Memory B cell (primary cell): ENCODE data around the gene PHF21A.
A peak's percentile ranks its signal among the peaks of the same experiment; 100 is the strongest.

Experiments used
- ATAC-seq: fragments of 150-1000 bp; cut with Tn5 transposase; 2 replicates; pipeline ENCODE4 v1.10.0; 2021; ENCODE audit warnings: low read depth, mild to moderate bottlenecking, moderate library complexity
- DNase-seq, 2 donors: peaks; one replicate each; pipeline ENCODE4 v3.0.0; 2022; ENCODE audit warnings: low spot score in 2 of 2
- H3K27ac Mint-ChIP-seq: one replicate; pipeline ENCODE4 v1.8.0; 2022; ENCODE audit warnings: mild to moderate bottlenecking, moderate library complexity, mixed read lengths
- H3K27me3 Mint-ChIP-seq: one replicate; pipeline ENCODE4 v1.8.0; 2022; ENCODE audit warnings: mixed read lengths
- H3K36me3 Mint-ChIP-seq: one replicate; pipeline ENCODE4 v1.8.0; 2022; ENCODE audit warnings: mild to moderate bottlenecking, mixed read lengths
- H3K4me1 Mint-ChIP-seq: one replicate; pipeline ENCODE4 v1.8.0; 2022; ENCODE audit warnings: mixed read lengths
- H3K4me3 Mint-ChIP-seq: one replicate; pipeline ENCODE4 v1.8.0; 2022; ENCODE audit warnings: mild to moderate bottlenecking, moderate library complexity, mixed read lengths
- H3K9me3 Mint-ChIP-seq: one replicate; pipeline ENCODE4 v1.8.0; 2022; ENCODE audit warnings: mixed read lengths

The PHF21A gene

GRCh38 chr11:45899086-45899447, 222.2 kb downstream of the PHF21A start:
- peak overlapping the region; percentile 79 for H3K4me3 Mint-ChIP-seq
- H3K9me3 Mint-ChIP-seq, result no peaks in the 10 kb centered on the region
- DNase-seq (no peak), ATAC-seq (no peak)
- no peaks in the 10 kb centered on the region for H3K36me3 Mint-ChIP-seq
- peaks cover 15% of the 10 kb centered on the region for H3K27me3 Mint-ChIP-seq
- peaks cover 8% of the 10 kb centered on the region for H3K4me1 Mint-ChIP-seq
- peak overlapping the region; percentile 92 for H3K27ac Mint-ChIP-seq

- Mint-ChIP-seq H3K27ac (no peak overlapping the region), H3K9me3 (no peaks in the 10 kb centered on the region), H3K36me3 (no peaks in the 10 kb centered on the region), H3K4me3 (no peak overlapping the region), H3K27me3 (peaks cover 19% of the 10 kb centered on the region), H3K4me1 (peaks cover 8% of the 10 kb centered on the region)
- ATAC-seq (no peak), DNase-seq (no peak)
Observed at GRCh38 chr11:45897556-45897955, 223.7 kb downstream of the PHF21A start.

- Mint-ChIP-seq H3K36me3 (no peaks in the 10 kb centered on the region), H3K4me3 (no peak overlapping the region), H3K9me3 (no peaks in the 10 kb centered on the region), H3K4me1 (peaks cover 6% of the 10 kb centered on the region), H3K27ac (no peak overlapping the region), H3K27me3 (peaks cover 19% of the 10 kb centered on the region)
- ATAC-seq, result no peak
- DNase-seq, result no peak
Observed at GRCh38 chr11:45896422-45896984, 224.8 kb downstream of the PHF21A start.

DNA sequence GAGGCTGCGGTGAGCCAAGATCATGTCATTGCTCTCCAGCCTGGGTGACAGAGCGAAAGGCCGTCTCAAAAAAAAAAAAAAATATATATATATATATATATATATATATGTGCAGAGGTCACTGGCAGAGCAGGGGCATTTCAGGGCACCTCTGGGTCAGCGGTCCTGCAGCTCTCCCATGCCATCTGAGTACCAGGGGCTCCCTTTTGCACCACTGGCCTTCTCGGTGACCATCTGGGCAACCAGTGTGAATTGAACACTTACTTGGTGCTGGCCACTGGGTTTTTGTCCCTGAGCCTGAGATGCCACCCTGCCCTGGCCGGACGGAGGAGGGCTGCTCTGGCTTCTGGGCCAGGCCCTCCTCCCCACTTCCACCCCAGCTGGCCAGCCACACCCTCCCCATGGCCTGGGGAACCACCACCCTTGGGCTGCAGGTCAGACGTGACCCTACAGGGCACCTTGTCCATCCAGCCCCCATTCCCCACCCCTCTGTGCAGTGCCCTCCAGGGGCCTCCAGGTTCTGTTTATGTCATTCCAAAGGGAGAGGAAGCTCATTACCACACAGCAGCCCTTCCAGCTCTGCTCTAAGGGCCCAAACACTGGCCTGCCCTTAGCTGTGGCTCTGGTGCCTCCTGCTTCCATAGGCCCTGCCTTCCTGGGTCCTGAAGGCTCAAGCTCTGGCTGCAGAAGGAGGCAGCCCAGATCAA, 225.5 kb downstream of the PHF21A start:
- ATAC-seq, result no peak
- DNase-seq, result no peak
- H3K27ac Mint-ChIP-seq, result no peak overlapping the region
- no peaks in the 10 kb centered on the region for H3K9me3 Mint-ChIP-seq
- peaks cover 6% of the 10 kb centered on the region for H3K4me1 Mint-ChIP-seq
- H3K27me3 Mint-ChIP-seq, result peaks cover 18% of the 10 kb centered on the region
- H3K4me3 Mint-ChIP-seq, result no peak overlapping the region
- H3K36me3 Mint-ChIP-seq, result no peaks in the 10 kb centered on the region

DNA sequence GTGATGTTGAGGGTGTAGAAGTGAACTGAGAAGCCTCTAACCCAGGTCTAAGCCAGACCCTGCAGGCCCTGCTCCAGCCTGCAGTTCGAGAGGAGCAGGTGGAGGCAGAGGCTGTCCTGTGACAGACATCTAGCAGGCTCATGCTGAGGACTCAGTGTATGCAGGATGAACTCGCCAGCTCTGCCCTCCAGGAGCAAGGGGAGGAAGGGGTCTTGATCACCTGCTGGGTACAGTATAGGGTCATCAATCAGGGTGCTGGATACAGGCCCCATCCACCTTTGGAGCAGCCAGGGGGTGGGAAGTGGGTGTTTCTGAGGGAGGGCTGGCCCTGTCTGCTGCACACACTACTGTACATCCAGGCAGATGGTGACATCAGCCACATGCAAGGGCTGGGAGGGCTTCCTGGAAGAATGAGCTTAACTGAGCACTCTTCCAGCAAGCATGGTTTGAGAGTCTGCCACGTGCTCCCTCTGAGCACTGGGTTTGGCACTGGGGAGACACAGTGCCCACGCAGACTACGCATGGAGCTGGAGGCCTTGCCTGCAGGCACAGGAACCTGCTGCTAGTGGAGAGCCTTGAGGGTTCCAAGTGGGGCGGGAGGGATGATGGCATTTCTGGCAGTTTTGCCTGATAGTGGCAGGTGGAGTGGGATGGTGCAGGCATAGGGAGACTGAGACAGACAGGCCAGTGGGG, 226.6 kb downstream of the PHF21A start:
- peaks cover 17% of the 10 kb centered on the region for H3K27me3 Mint-ChIP-seq
- no peaks in the 10 kb centered on the region for H3K9me3 Mint-ChIP-seq
- H3K36me3 Mint-ChIP-seq, result peaks cover 2% of the 10 kb centered on the region
- H3K4me3 Mint-ChIP-seq, result no peak overlapping the region
- H3K27ac Mint-ChIP-seq, result no peak overlapping the region
- no peak for DNase-seq
- peaks cover 2% of the 10 kb centered on the region for H3K4me1 Mint-ChIP-seq
- no peak for ATAC-seq

DNA sequence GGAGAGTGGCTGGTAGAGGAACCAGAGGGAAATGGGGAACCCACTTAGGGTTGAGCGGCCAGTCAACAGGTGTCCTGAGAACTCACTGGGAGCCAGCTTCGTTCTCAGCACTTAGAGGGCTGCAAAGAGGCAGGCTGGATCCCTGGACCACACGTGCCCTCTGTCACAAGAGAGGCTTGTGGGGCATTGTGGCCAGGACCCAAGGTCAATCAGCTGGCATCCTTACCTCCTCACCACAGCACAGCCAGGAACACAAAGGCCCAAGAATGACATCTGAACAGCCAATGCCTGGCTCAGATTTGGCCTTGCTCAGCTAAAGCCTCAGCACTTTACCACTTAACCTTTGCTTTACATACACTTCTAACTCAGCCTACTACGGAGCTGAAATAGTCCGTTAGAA, 228.4 kb downstream of the PHF21A start:
- peaks cover 2% of the 10 kb centered on the region for H3K36me3 Mint-ChIP-seq
- H3K27ac Mint-ChIP-seq, result no peak overlapping the region
- no peak for ATAC-seq
- peaks cover 15% of the 10 kb centered on the region for H3K27me3 Mint-ChIP-seq
- H3K4me3 Mint-ChIP-seq, result no peak overlapping the region
- no peaks in the 10 kb centered on the region for H3K4me1 Mint-ChIP-seq
- H3K9me3 Mint-ChIP-seq, result no peaks in the 10 kb centered on the region
- DNase-seq, result no peak

- peaks cover 15% of the 10 kb centered on the region for H3K27me3 Mint-ChIP-seq
- peaks cover 2% of the 10 kb centered on the region for H3K36me3 Mint-ChIP-seq
- ATAC-seq (no peak), DNase-seq (no peak)
- H3K9me3 Mint-ChIP-seq, result no peaks in the 10 kb centered on the region
- H3K4me3 Mint-ChIP-seq, result no peak overlapping the region
- peaks cover 2% of the 10 kb centered on the region for H3K4me1 Mint-ChIP-seq
- no peak overlapping the region for H3K27ac Mint-ChIP-seq
Observed at GRCh38 chr11:45890886-45891550, 230.2 kb downstream of the PHF21A start.

DNA sequence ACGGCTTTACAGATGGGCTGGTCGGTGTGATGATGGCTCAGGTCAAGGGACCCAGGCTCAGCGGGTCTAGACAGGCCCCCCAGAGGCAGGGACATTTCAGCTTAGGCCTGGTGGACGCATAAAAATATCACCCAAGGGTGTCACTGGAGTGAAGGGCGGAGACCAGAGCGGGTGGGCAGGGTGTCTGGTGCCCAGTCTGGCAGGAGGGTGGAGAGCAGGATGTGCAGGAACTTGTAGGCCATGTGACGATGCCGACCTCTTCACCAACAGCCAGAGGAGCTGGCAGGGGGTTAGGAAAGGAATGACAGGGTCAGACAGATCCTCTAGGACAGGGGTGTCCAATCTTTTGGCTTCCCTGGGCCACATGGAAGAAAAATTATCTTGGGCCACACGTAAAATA, 231.3 kb downstream of the PHF21A start:
- peaks cover 10% of the 10 kb centered on the region for H3K27me3 Mint-ChIP-seq
- H3K4me1 Mint-ChIP-seq, result peaks cover 5% of the 10 kb centered on the region
- no peaks in the 10 kb centered on the region for H3K9me3 Mint-ChIP-seq
- H3K36me3 Mint-ChIP-seq, result peaks cover 2% of the 10 kb centered on the region
- no peak for ATAC-seq
- DNase-seq, result no peak
- H3K27ac Mint-ChIP-seq, result no peak overlapping the region
- H3K4me3 Mint-ChIP-seq, result no peak overlapping the region

DNA sequence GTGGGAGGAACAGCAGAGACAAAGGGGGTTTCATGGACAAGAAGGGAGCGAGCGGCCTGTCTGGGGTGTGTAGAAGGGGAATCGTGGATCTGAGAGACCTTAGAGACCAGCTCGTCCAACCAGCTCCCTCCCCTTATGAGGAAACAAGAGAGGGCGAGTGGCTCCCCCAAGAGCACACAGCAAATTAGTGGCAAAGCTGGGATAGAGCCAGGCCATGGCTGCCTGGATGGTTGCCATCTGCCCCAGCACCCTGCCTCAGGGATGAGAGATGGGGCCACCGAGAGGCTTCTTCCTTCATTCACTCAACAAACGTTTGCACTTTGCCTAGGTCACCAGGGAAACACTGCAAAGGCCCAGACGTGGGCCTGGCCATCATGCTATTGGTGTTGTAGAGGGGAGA, 231.7 kb downstream of the PHF21A start:
- peaks cover 9% of the 10 kb centered on the region for H3K4me1 Mint-ChIP-seq
- DNase-seq (no peak), ATAC-seq (no peak)
- H3K9me3 Mint-ChIP-seq, result no peaks in the 10 kb centered on the region
- H3K27me3 Mint-ChIP-seq, result peaks cover 6% of the 10 kb centered on the region
- H3K4me3 Mint-ChIP-seq, result no peak overlapping the region
- H3K36me3 Mint-ChIP-seq, result peaks cover 2% of the 10 kb centered on the region
- H3K27ac Mint-ChIP-seq, result no peak overlapping the region

DNA sequence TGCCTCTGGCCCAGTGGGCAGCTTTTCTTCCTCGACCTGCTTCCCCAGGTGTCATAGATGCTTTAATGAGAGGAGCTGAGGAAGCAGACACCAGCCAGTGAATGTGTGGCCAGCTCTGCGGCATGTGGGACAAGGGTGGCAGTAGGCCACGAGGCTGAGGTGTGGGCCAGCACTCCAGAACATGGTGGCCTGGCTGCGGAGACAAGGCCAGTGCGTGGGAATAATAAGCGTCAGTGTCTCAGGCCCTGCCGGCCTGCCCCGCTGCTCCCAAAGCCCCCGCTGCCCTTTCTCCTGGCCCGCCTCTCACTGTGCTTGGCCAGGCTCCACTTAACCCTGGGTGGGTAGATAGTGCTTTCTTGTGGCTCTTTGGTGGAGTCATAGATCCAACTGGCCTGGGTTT, 233.7 kb downstream of the PHF21A start:
- no peak overlapping the region for H3K4me3 Mint-ChIP-seq
- no peak for DNase-seq
- peaks cover 4% of the 10 kb centered on the region for H3K36me3 Mint-ChIP-seq
- H3K4me1 Mint-ChIP-seq, result peaks cover 15% of the 10 kb centered on the region
- peaks cover 2% of the 10 kb centered on the region for H3K27me3 Mint-ChIP-seq
- H3K27ac Mint-ChIP-seq, result no peak overlapping the region
- ATAC-seq, result no peak
- H3K9me3 Mint-ChIP-seq, result no peaks in the 10 kb centered on the region

DNA sequence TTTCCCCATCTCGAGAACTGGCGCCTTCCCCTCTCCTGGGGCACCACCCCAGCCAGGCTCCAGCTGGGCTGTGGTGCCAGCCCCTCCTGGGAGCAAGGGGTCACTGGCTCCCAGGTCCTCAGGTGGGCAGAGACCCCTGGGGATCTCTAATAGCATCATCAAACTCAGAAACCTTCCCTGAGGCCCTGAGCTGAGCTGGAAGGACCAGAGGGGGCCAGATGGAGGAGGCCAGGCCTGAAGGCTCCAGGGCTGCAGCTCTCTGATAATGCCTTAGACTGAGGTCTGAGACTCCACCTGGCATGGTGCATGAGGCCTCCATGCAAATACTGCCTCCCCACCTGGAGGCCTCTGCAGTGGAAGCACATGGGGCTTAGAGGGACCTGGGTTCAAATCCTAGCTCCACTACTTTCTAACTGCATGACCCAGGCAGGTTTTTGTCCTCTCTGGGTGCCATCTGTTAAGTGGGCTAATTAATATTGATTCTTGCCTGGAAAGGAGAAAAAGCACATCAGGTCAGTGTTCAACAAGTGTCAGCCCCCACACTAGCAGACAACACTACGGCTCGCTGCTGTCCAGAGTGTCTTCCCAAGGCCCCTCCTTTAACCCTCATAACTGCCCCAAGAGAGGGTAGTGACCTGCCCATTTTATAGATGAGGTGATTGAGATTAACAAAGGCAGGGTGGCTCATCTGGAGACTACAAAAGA, 234.3 kb downstream of the PHF21A start:
- peaks cover 15% of the 10 kb centered on the region for H3K4me1 Mint-ChIP-seq
- DNase-seq, result no peak
- H3K27me3 Mint-ChIP-seq, result peaks cover 2% of the 10 kb centered on the region
- ATAC-seq, result no peak
- peaks cover 7% of the 10 kb centered on the region for H3K36me3 Mint-ChIP-seq
- H3K9me3 Mint-ChIP-seq, result no peaks in the 10 kb centered on the region
- no peak overlapping the region for H3K27ac Mint-ChIP-seq
- H3K4me3 Mint-ChIP-seq, result no peak overlapping the region

DNA sequence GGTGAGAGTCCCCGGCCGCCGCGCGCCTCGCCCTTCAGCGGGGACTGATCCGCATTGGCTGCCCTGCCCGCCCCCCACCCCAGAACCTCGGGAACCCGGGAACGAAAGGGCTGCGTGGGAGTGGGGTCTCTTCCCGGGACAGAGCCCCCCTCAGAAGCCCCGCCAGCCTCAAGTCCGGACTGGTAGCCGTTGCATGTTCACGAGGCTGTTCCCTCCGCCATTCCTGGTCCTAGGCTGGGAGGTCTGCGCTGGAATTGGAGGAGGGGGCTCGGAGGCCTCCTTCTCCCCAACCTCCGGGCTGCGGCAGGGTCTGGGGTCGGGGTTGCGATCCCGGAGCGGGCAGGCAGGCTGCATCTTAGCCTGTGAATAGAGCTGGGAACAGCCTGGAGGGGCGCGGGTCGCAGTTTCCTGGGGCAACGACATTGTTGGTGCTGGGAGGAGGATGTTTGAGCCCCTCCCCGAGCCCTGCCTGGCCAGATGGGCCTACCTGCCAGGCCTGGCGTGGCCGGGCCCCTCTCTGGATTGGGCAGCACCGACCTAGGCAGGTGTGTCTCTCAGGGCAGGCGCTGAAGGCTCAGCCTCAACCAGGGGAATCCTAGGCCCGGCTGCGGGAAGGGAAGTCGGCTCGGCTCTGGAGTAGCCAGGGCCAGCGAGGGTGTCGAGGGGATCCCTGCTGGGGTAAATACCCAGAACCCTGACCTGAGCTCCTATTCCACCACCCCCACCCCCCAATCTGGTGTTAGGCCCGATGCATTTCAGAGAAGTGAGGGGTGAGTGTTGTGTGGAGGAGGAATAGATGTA, 235.1 kb downstream of the PHF21A start:
- Mint-ChIP-seq H3K27me3 (peaks cover 2% of the 10 kb centered on the region), H3K27ac (no peak overlapping the region), H3K36me3 (peaks cover 9% of the 10 kb centered on the region), H3K9me3 (no peaks in the 10 kb centered on the region), H3K4me3 (peak overlapping the region; percentile 50), H3K4me1 (peaks cover 15% of the 10 kb centered on the region)
- DNase-seq, result no peak
- no peak for ATAC-seq

DNA sequence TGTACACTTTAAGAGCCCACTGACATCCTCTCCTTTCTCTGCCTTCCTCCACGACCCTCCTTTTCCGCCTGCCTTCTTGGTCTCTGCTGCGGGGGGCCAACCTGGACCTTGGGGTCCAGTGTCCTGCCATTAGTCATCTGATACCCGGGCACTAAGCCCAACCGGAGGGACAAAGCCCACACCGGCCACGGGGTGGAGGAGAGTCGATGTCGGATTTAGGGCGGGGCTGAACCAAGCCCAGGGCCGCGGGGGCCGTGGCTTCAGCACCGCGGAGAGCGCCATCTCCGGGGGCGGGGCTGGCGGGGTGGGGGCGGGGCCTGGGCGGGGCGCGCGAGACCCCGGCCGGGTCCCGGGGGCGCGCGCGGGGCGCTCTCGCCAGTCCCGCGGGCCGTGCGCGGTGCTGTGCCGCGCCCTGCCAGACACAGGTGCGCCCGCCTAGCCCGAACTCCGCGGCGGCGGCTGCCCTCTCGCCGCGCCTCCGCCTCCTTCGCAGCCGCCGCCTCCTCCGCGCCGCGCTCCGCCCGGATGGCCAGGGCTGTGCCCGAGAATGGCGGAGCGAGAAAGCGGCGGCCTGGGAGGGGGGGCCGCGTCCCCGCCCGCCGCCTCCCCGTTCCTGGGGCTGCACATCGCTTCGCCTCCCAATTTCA, 235.9 kb downstream of the PHF21A start, which contains the start of gene MAPK8IP1:
MAPK8IP1 (plus strand) TSS at position 378 of the 647 bp plus-strand sequence; CDS start at position 548, 170 bp downstream.
- ATAC-seq (peak; percentile 83), DNase-seq (peak; percentile 52 to 72)
- Mint-ChIP-seq H3K9me3 (no peaks in the 10 kb centered on the region), H3K36me3 (peaks cover 16% of the 10 kb centered on the region), H3K27ac (no peak within 1 kb of the TSS), H3K4me1 (peaks cover 15% of the 10 kb centered on the region), H3K27me3 (peaks cover 1% of the 10 kb centered on the region), H3K4me3 (peak within 1 kb of the TSS; percentile 70)
